NB4 (cell line): ENCODE results near the gene PRR11.

ENCODE experiments used
- DNase-seq: peaks from one replicate; pipeline ENCODE4 v3.0.0; 2010; ENCODE audit warnings: low read depth
- H3K4me3 ChIP-seq: one replicate; pipeline ENCODE4 v1.5.1; 2011; ENCODE audit warnings: mild to moderate bottlenecking, low read depth, low read length, moderate library complexity
- CTCF ChIP-seq: IDR thresholded peaks from one replicate; pipeline ENCODE4 v1.5.1; 2012; ENCODE audit warnings: low read depth, low read length
- MAX ChIP-seq: IDR thresholded peaks from 2 replicates; pipeline ENCODE4 v1.6.1; 2011; ENCODE audit warnings: low read depth, low read length
- MYC ChIP-seq: IDR thresholded peaks from 2 replicates; pipeline ENCODE4 v1.6.1; 2011; ENCODE audit warnings: low read depth, low read length
- POLR2A ChIP-seq: IDR thresholded peaks from 2 replicates; pipeline ENCODE4 v1.6.1; 2011; ENCODE audit warnings: mild to moderate bottlenecking; ENCODE audit not compliant: insufficient read length; ENCODE audit errors: extremely low read depth

The PRR11 gene

GRCh38 chr17:59155439-59156177 is at the start of gene PRR11:
Gene PRR11, plus strand, starts transcription at chr17:59155746. Its CDS starts 14,007 bp downstream, at chr17:59169753.
- DNase-seq, result peak; percentile 99
- TF ChIP-seq MAX (no peak), POLR2A (peak; percentile 39)
- peak within 1 kb of the TSS; percentile 88 for H3K4me3 ChIP-seq

GRCh38 chr17:59105852-59106462 is 49.6 kb upstream of the PRR11 start:
- H3K4me3 ChIP-seq, result peak overlapping the region; percentile 97
- no peak for TF ChIP-seq POLR2A
- no peak for TF ChIP-seq MAX
- TF ChIP-seq CTCF, result no peak
- TF ChIP-seq MYC, result no peak
- DNase-seq, result peak; percentile 64

GRCh38 chr17:59106463-59107305 is 48.9 kb upstream of the PRR11 start, which contains the start of gene TRIM37:
Gene TRIM37, minus strand, starts transcription at chr17:59106880. Its CDS starts 419 bp downstream, at chr17:59106461.
- peak; percentile 52 for TF ChIP-seq POLR2A
- peak; percentile 6 for TF ChIP-seq CTCF
- peak; percentile 95 for TF ChIP-seq MAX
- peak; percentile 44 for TF ChIP-seq MYC
- peak; percentile 99 for DNase-seq
- H3K4me3 ChIP-seq, result peak within 1 kb of the TSS; percentile 97

GRCh38 chr17:59107306-59107670 is 48.3 kb upstream of the PRR11 start:
- H3K4me3 ChIP-seq, result peak overlapping the region; percentile 87
- DNase-seq, result no peak
- no peak for TF ChIP-seq CTCF
- no peak for TF ChIP-seq MAX
- no peak for TF ChIP-seq MYC
- no peak for TF ChIP-seq POLR2A

- no peak for TF ChIP-seq CTCF
- TF ChIP-seq POLR2A, result no peak
- no peak for TF ChIP-seq MAX
- TF ChIP-seq MYC, result no peak
- H3K4me3 ChIP-seq, result peak overlapping the region; percentile 44
- no peak for DNase-seq
Measured at GRCh38 chr17:59108400-59109102, 47.0 kb upstream of the PRR11 start.
